Activated CD4-positive, CD25-positive, alpha-beta regulatory T cell treated with anti-CD3 and anti-CD28 coated beads, Interleukin-2, amount 50 U/mL, for 16 hours (primary cell): ENCODE data around the gene ARHGDIA.

Source experiments
- DNase-seq: peaks from one replicate; pipeline ENCODE4 v3.0.0-alpha.2; 2020; ENCODE audit warnings: low read depth, low spot score

ARHGDIA gene

GRCh38 chr17:81906476-81907218 lies 35.5 kb upstream of the ARHGDIA start:
- no peak for DNase-seq

DNA sequence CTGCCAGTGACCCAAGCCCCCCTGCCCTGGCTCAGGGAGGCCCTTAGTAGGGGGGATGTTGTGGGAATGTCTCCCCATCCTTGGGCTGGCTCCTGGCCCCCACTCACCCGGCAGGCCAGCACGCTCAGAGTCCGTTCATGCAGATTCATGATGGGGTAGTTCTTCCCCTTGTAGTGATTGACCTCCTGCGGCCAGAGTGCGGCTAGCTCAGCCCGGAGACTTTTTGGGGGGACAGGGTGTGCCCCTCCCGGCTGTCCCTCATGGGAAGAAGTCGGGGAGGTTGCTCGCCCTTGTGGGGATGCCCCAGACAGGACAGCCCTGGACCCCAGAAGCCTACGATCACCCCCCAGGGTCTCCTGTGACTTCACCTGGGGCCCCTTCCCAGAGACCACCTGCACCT lies 34.9 kb upstream of the ARHGDIA start:
- no peak for DNase-seq

DNA sequence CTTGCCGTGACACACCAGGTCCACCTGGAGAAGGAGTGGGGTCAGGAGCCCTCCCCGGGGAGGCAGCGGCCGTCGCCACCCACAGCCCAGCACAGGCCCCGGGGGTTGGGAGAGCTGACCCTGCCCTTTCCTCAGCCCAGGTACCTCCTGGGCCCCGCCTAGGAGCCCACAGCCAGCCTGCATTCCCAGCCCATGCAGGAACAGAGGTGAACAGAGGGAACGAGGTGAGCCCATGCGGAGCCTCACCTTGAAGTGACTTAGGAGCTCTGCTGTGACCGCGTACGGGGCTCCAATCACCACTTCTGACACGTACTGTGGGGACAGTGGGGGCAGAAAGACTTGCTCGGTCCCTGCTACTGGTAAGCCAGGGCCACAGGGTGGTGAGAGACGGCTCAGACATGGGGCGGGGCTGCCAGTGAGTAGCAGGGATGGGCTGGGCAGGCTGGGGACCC lies 34.3 kb upstream of the ARHGDIA start:
- DNase-seq = no peak

- no peak for DNase-seq
Measured at GRCh38 chr17:81904600-81905423, 33.7 kb upstream of the ARHGDIA start.

GRCh38 chr17:81903896-81904599 lies 32.9 kb upstream of the ARHGDIA start:
- DNase-seq = no peak

GRCh38 chr17:81903415-81903831 lies 32.3 kb upstream of the ARHGDIA start:
- no peak for DNase-seq

- DNase-seq = no peak
Measured at GRCh38 chr17:81902653-81903414, 31.7 kb upstream of the ARHGDIA start.

- no peak for DNase-seq
Measured at GRCh38 chr17:81902023-81902652, 31.0 kb upstream of the ARHGDIA start, which contains the start of gene NPB. Gene NPB, plus strand, starts transcription at chr17:81902238. Its CDS starts 40 bp downstream, at chr17:81902278.

- no peak for DNase-seq
Measured at GRCh38 chr17:81901167-81902022, 30.3 kb upstream of the ARHGDIA start.

DNA sequence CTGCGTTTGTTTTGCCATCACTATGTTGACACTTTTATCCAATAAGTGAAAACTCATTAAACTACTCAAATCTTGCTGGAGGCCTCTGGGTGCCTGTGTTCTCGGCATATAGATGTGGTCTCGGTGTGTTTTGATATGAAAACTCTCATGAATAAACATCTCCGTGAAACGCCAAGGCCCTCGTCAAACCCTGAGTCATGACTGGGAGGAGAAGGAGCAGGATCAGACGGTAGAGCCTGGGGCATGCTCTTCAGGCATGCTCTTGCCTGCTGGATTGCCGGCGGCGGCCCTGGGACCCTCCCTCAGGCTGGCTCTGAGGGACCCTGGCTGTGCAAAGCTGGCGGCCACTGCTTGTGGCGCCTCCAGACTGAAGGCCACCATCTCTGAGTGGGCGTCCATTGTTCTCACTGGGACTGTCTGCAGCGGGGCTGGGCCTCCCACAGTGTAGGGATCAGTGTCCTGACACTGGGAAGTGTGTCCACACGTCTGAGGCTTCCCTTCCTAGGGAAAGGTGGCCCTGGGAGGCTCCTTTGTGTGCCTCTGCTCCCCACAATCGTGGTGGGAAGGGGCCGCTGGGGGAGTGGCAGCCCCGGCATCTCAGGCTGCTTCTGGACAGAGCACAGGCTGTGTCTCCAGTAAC lies 29.2 kb upstream of the ARHGDIA start:
- DNase-seq = no peak

DNA sequence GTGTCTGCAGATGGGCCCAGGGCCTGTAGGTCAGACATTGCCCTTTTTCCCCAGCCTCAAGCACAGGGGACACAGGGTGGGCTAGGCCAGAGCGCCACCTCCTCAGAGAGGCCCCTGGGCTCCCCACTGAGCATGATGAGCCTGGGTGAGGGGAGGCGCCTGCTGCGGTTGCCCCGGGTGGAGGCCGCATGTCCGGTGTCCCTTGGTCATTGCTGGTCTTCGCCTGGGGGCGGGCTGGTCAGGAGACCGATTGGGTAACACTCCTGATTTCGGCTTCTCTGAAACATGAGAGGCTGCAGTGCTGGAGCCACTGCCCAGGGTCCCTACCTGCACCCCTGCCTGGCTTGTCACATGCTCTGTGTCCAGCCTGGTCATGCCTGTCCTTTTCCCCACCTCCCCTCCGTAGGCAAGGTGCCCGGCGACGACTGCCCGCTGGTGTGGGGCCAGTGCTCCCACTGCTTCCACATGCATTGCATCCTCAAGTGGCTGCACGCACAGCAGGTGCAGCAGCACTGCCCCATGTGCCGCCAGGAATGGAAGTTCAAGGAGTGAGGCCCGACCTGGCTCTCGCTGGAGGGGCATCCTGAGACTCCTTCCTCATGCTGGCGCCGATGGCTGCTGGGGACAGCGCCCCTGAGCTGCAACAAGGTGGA lies 28.5 kb upstream of the ARHGDIA start:
- DNase-seq = no peak

- DNase-seq = no peak
Measured at GRCh38 chr17:81898885-81899284, 27.7 kb upstream of the ARHGDIA start.

- no peak for DNase-seq
Measured at GRCh38 chr17:81898029-81898866, 27.1 kb upstream of the ARHGDIA start.

- DNase-seq = no peak
Measured at GRCh38 chr17:81895400-81895799, 24.3 kb upstream of the ARHGDIA start.

- DNase-seq = no peak
Measured at GRCh38 chr17:81891303-81891552, 20.1 kb upstream of the ARHGDIA start.

GRCh38 chr17:81890447-81891302 lies 19.5 kb upstream of the ARHGDIA start:
- no peak for DNase-seq

DNA sequence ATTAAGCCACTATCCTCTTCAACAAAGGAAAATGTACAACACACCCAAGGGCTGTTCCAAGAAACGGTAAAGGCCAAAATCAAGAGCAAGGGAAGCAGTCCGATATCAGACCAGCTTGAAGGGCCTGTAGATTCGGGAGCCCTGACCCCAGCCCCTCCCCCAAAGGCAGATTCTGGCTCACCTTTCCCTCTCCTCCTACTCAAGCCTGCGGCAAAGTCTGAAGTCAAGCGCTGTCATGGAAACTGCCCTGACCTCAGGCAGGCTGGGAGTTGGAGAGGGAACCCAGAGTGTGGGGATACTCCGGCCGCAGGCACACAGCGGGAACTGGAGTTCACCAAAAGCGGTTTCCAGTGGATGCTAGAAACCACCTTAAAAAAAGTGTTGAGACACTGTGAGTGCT lies 18.5 kb upstream of the ARHGDIA start:
- no peak for DNase-seq
